Measurements from ENCODE around the gene ZNF700.
"Not testable (repeated sequence)": the region's sequence is repeated elsewhere in the genome, so short reads cannot be mapped to it uniquely, and the experiment has no call there.

The ZNF700 gene

GRCh38 chr19:11938383-11938782 is 13.5 kb downstream of the ZNF700 start:
- not testable (repeated sequence) for DNase-seq (ENCODE audit: low read depth in 2 of 3, low spot score in 2 of 3)

GRCh38 chr19:11941361-11941887 is 16.5 kb downstream of the ZNF700 start:
- not testable (repeated sequence) for DNase-seq (ENCODE audit: low read depth in 2 of 3, low spot score in 2 of 3)

GRCh38 chr19:11942008-11942842 is 17.3 kb downstream of the ZNF700 start:
- DNase-seq (ENCODE audit: low read depth in 2 of 3, low spot score in 2 of 3), result no peak

GRCh38 chr19:11942843-11943108 is 17.9 kb downstream of the ZNF700 start:
- DNase-seq (ENCODE audit: low read depth in 2 of 3, low spot score in 2 of 3), result no peak

- DNase-seq (ENCODE audit: low read depth in 2 of 3, low spot score in 2 of 3), result no peak
These were observed 19.7 kb downstream of the ZNF700 start for GRCh38 chr19:11944656-11945055.

GRCh38 chr19:11948646-11949045 is 23.7 kb downstream of the ZNF700 start:
- no peak for DNase-seq (ENCODE audit: low read depth in 2 of 3, low spot score in 2 of 3)

- DNase-seq (ENCODE audit: low read depth in 2 of 3, low spot score in 2 of 3), result no peak
These were observed 24.3 kb downstream of the ZNF700 start for GRCh38 chr19:11949201-11949600.

GRCh38 chr19:11949614-11950080 is 24.7 kb downstream of the ZNF700 start:
- DNase-seq (ENCODE audit: low read depth in 2 of 3, low spot score in 2 of 3), result not testable (repeated sequence)

- no peak for DNase-seq (ENCODE audit: low read depth in 2 of 3, low spot score in 2 of 3)
These were observed 25.4 kb downstream of the ZNF700 start for GRCh38 chr19:11950312-11950711.

GRCh38 chr19:11963566-11964355 is 38.9 kb downstream of the ZNF700 start:
- peak; percentile 26 to 50 (median 45) for DNase-seq (ENCODE audit: low read depth in 2 of 3, low spot score in 2 of 3)

GRCh38 chr19:11964496-11964857 is 39.6 kb downstream of the ZNF700 start:
- no peak for DNase-seq (ENCODE audit: low read depth in 2 of 3, low spot score in 2 of 3)

GRCh38 chr19:11964858-11965645 is 40.1 kb downstream of the ZNF700 start, which contains the start of gene ZNF763:
Gene ZNF763 (plus strand): TSS chr19:11965040. CDS start chr19:11965209, 169 bp downstream.
- peak; percentile 54 to 66 (median 59) for DNase-seq (ENCODE audit: low read depth in 2 of 3, low spot score in 2 of 3)

- no peak for DNase-seq (ENCODE audit: low read depth in 2 of 3, low spot score in 2 of 3)
These were observed 45.3 kb downstream of the ZNF700 start for GRCh38 chr19:11970174-11970573.

GRCh38 chr19:11971041-11971440 is 46.1 kb downstream of the ZNF700 start:
- DNase-seq (ENCODE audit: low read depth in 2 of 3, low spot score in 2 of 3), result no peak

- DNase-seq (ENCODE audit: low read depth in 2 of 3, low spot score in 2 of 3), result no peak
These were observed 48.3 kb downstream of the ZNF700 start for GRCh38 chr19:11973019-11973810.

GRCh38 chr19:11978492-11979100 is 53.7 kb downstream of the ZNF700 start:
- DNase-seq (ENCODE audit: low read depth in 2 of 3, low spot score in 2 of 3), result no peak

- no peak for DNase-seq (ENCODE audit: low read depth in 2 of 3, low spot score in 2 of 3)
These were observed 54.6 kb downstream of the ZNF700 start for GRCh38 chr19:11979527-11979926.

GRCh38 chr19:11982526-11982925 is 57.6 kb downstream of the ZNF700 start:
- no peak for DNase-seq (ENCODE audit: low read depth in 2 of 3, low spot score in 2 of 3)

- no peak for DNase-seq (ENCODE audit: low read depth in 2 of 3, low spot score in 2 of 3)
These were observed 60.1 kb downstream of the ZNF700 start for GRCh38 chr19:11984986-11985385.

- DNase-seq (ENCODE audit: low read depth in 2 of 3, low spot score in 2 of 3), result no peak
These were observed 61.8 kb downstream of the ZNF700 start for GRCh38 chr19:11986754-11987153.
